Suppressor macrophage (primary cell): ENCODE results near the gene ASF1B.
A peak's percentile ranks its signal among the peaks of the same experiment; 100 is the strongest.

Experiments used
- DNase-seq, 4 experiments: peaks; one replicate each; pipeline ENCODE4 v3.0.0-alpha.2; 2020 to 2022

Gene ASF1B

DNA sequence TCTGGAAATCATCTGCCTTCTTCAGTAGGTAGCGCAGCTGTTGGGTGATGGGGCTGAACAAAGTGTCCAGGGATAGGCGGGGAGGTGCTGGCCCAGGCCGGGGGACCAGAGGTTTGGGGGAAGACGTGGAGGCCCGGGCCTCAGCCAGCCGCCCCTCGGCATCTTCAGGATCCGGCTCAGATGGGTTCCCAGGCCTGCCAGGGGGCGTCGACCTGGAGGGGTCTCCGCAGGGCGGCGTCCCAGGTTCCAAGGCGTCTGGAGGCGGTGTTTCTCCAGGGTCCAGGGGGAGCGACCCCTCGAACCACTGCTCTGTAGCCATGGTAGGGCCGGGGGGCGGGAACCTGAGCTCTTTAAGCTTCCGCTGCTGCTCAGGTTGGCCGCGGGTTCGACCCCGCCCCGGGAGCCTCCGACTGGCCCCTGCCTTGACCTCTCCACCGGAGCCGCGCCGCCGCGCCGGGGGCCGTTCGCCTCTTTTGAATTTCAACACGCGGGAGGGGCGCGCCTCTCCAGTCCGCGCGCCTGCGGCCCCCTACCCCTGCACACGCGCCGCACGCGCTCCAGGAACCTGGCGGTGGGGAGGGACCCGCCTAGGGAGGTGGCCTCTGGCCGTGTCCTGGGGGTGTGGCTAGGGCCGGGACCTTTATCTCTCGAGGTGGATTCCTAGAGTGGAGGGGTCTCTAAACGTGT is 50.9 kb downstream of the ASF1B start, which contains the start of gene C19orf67:
TSS of gene C19orf67 (minus strand) at position 475 of the 687 bp plus-strand sequence. CDS start at position 319, 156 bp downstream.
- DNase-seq: no peak

DNA sequence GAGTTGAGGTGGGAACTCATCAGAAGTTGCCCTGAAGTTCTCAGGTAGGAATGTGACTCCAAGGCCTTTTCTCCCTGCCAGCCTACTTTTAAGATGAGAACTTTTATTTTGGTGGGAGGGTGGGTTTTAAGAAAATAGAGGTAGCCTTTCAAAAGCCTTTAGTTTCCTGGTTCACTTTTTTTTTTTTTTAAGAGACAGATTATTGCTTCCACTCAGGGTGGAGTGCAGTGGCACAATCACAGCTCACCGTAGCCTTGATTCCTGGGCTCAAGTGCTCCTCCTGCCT is 53.8 kb downstream of the ASF1B start:
- DNase-seq: no peak

- peak; percentile 62 to 87 (median 70) for DNase-seq
These were observed 54.4 kb downstream of the ASF1B start for GRCh38 chr19:14081797-14082674.

GRCh38 chr19:14080887-14081796 is 55.2 kb downstream of the ASF1B start:
- peak; percentile 98 to 100 (median 100) for DNase-seq

DNA sequence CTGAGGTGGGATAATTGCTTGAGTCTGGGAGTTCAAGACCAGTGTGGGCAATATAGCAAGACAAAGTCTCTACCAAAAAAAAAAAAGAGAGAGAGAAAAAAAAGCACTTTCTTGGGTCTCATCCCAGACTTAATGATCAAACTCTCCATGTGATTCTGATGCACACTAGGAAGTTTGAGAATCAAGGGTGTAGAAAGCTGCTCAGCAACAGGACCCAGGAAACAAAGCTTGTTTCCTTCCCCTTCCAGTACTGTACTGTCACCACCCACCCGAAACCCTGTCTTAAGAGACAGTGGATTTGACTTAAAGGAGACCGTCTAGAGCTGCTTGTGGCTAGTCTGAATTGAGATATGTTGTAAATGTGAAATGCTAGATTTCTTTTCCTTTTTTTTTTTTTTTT is 58.0 kb downstream of the ASF1B start:
- peak; percentile 84 to 96 (median 90) for DNase-seq

GRCh38 chr19:14073925-14074838 is 62.2 kb downstream of the ASF1B start:
- peak; percentile 30 to 66 (median 40) for DNase-seq

DNA sequence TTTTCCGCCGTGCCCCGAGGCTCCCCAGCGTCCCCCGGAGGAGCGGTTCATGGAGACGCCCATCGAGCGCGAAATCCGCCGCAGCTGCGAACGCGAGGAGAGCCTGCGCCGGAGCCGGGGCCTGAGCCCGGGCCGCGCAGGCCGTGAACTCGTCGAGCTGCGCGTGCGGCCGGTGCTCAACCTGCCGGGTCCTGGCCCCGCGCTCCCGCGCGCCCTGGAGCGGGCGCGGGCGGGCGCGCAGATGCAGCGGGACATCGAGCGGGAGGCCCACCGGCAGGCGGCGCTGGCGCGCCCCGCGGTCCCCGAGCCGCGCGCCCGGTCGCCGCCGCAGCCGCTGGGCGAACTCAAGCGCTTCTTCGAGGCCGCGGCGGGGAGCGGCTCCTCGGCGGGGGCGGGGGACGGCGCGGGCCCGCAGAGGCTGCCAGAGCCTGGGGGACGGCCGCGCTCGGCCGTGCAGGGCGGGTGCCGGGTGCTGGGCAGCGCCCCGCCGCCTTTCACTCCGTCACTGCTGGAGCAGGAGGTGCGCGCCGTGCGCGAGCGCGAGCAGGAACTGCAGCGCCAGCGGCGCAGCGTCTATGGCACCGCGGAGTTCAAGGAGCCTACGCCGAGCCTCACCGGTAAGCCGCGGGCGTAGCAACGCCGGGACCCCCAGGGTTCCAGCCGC is 63.0 kb downstream of the ASF1B start:
- DNase-seq: peak; percentile 81 to 95 (median 88)

GRCh38 chr19:14072535-14073260 is 63.7 kb downstream of the ASF1B start, which contains the start of gene MISP3:
Gene MISP3, plus strand, starts transcription at chr19:14072786. Its CDS starts 524 bp downstream, at chr19:14073310.
- peak in 2 of 4 experiments; percentile 59 to 67 for DNase-seq

- no peak for DNase-seq
These were observed 65.9 kb downstream of the ASF1B start for GRCh38 chr19:14070268-14071050.
